ENCODE results near the gene ENOX1.

The ENOX1 gene

GRCh38 chr13:43608400-43609137 lies 178.2 kb downstream of the ENOX1 start:
- no peak for DNase-seq (ENCODE audit: low read depth in 2 of 2)

- DNase-seq (ENCODE audit: low read depth in 2 of 2): no peak
Measured at GRCh38 chr13:43597599-43597945, 189.2 kb downstream of the ENOX1 start.

DNA sequence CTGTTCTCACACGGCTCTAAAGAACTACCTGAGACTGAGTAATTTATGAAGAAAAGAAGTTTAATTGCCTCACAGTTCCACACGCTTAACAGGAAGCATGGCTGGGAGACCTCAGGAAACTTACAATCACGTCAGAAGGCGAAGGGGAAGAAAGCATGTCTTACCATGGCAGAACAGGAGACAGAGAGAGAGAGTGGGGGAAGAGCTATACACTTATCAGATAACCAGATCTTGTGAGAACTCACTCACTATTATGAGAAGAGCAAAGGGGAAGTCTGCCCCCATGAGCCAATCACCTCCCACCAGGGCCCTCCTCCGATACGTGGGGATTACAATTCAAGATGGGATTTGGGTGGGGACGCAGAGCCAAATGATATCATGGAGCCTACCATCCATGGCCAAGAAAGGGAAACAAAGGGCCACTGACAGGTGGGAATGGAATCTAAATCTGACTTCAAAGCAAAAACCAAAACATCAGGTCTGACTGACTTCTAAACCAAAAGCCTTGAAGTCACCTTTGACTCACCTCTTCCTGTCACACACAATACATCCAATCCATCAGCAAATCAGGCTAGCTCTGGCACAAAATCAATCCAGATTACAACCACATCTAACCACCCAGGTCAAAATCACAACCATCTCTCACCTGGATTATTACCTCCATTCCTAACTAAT lies 189.7 kb downstream of the ENOX1 start:
- no peak for DNase-seq (ENCODE audit: low read depth in 2 of 2)

- no peak for DNase-seq (ENCODE audit: low read depth in 2 of 2)
Measured at GRCh38 chr13:43596006-43596405, 190.8 kb downstream of the ENOX1 start.

DNA sequence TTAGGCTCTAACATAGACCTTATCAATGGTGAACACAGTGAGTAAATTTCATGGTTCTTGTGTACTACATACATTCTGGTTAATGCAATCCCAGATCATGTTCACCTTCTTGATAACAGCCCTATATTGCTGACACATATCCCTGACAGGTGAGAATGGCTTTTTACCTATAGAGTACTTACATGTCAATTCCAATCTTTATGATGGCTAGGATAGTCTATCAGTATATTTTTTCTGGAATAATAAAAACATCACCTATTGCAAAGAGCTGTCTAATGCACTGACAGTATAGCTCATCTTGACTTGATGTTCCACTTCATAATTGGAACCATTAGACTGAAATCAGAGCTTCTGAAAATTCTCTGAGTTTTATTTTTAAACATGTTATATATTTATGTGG lies 199.4 kb downstream of the ENOX1 start:
- DNase-seq (ENCODE audit: low read depth in 2 of 2): no peak

- DNase-seq (ENCODE audit: low read depth in 2 of 2): no peak
Measured at GRCh38 chr13:43584751-43585150, 202.0 kb downstream of the ENOX1 start.

- no peak for DNase-seq (ENCODE audit: low read depth in 2 of 2)
Measured at GRCh38 chr13:43583321-43583720, 203.5 kb downstream of the ENOX1 start.

GRCh38 chr13:43580280-43580679 lies 206.5 kb downstream of the ENOX1 start:
- DNase-seq (ENCODE audit: low read depth in 2 of 2): no peak

GRCh38 chr13:43579321-43579720 lies 207.5 kb downstream of the ENOX1 start:
- no peak for DNase-seq (ENCODE audit: low read depth in 2 of 2)

GRCh38 chr13:43574605-43575004 lies 212.2 kb downstream of the ENOX1 start:
- DNase-seq (ENCODE audit: low read depth in 2 of 2): no peak

DNA sequence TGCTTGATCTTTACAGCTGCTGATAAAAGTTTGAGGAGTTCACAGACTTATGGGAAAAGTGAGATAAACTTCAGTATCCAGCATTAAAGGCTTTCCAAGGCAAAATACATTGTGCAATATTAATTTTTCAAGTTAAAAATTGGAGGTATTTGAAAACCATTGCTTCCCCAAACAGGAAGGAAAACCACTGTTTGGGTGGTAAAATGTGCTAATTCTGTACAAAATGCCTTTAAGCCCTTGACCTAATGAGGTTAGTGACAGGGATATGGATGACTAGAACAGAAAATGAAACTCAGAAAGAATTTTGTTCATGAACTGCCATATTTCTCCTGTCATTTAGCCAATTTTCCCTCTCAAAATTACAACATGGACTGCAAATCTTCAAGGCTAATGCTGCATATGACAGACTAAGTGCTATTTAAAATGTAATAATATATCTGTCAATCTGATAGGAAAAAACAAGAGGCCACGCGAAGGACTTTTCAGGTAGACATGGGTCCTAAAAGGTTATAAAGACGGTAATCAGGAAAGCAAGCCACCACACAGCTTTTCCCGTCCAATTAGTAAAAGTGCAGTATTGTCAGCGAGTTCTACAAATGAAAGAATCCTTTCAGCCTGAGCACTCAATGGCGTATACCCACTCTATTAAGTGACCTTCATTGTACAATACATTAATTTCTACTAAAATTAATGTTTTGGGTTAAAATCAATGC lies 212.8 kb downstream of the ENOX1 start:
- no peak for DNase-seq (ENCODE audit: low read depth in 2 of 2)

DNA sequence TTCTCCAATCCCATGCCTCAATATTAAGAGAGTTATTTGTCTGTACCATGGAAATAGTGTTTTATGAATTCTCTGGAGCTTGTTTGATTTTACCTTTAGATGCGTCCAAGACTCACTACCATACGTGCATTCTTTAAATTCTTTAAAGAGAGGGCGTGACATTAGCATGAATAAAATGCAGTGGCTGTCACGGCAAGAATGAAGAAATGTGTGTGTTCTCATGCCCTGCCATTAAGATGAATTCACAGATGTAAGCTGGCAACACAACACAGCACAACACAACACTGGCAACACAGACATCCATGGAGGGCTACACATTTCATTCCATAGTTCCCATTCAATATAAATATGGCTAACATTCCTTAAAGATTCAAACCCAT lies 213.4 kb downstream of the ENOX1 start:
- no peak for DNase-seq (ENCODE audit: low read depth in 2 of 2)

DNA sequence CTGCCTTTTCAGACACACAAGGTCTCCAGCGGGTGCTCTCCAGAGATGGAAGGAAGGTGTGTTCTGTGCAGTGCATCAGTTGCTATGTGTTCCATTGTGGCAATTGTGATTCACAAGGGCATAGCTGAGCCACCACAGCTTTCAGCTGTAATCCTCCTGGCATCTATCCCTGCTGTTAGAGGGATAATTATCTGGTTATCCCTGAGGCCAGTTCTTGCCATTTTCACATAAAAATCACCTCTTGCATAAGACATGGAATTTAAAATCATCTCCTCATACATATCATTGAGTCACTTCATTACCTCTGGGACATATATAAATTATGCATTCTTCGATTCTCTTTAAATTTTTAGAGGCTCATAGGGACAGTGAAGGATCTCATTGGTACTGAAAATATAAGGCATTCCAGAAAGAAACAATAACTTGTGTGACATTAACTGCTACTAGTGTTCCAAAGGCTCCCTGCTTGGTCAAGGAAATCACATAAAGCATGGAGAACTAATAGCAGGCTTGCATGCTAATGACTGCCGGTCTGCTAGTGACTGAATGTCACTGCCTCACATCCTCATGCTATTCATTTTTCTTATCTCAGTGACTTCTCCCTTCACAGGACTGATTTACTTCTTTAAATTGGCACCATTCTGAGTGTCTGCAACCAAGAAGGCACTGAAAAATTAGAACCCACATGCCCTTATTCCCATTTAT lies 214.0 kb downstream of the ENOX1 start:
- no peak for DNase-seq (ENCODE audit: low read depth in 2 of 2)

- DNase-seq (ENCODE audit: low read depth in 2 of 2): no peak
Measured at GRCh38 chr13:43569658-43570057, 217.1 kb downstream of the ENOX1 start.

DNA sequence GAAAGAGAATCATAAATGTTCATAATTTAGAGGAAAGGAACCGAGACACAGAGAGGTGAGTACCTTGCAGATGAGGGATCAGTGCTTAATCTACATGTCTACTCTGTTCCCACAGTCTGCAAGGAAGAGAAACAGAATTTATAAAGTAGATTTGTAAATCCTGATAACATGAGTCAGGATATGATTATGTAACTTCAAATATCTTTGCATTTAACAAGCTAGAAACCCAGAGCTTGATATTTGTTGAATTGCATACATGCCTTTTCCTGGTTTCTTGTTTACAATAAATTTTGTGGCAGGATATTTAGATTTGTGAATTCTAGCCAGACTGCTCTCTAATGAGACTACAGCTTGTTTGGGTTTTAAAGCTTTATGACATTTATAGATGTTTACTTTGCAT lies 219.2 kb downstream of the ENOX1 start:
- DNase-seq (ENCODE audit: low read depth in 2 of 2): no peak

GRCh38 chr13:43564952-43565351 lies 221.8 kb downstream of the ENOX1 start:
- no peak for DNase-seq (ENCODE audit: low read depth in 2 of 2)

DNA sequence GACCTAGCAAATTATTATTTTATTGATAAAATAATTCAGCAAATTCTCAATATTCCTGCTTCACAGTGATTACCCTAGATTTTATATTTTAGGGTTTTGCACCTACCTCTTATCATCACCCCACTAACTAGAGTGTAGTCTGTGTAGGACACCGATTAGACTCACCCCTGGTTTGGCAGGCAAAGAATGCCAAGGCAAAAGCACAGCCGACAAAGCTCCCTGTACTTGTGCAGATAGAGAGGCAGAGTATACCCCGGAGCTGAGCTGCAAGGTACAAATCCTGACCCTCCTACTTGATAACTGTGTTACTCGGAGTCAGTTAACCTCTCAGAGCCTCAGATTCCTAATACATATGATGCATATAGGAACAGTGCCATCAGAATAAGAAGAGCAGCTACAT lies 225.7 kb downstream of the ENOX1 start:
- no peak for DNase-seq (ENCODE audit: low read depth in 2 of 2)

DNA sequence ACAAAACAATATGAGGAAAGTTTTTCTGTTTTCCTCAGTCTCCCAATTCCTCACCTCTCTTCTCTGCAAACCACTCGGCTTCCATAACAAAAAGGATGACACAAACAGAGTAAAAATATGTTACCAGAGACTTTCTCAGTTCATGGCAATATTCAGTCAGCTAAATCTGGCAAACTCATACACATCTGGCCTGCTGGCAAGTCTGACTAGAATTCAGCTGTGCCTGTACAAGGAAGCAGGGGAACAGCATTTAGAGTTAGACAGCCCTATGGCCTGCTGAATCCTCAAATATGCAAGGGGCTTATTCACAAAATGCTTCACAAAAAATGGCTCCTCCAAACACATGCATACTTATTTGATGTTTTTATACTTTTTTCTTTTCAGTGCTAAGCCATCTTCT lies 227.8 kb downstream of the ENOX1 start:
- no peak for DNase-seq (ENCODE audit: low read depth in 2 of 2)

GRCh38 chr13:43558326-43558725 lies 228.4 kb downstream of the ENOX1 start:
- DNase-seq (ENCODE audit: low read depth in 2 of 2): no peak

DNA sequence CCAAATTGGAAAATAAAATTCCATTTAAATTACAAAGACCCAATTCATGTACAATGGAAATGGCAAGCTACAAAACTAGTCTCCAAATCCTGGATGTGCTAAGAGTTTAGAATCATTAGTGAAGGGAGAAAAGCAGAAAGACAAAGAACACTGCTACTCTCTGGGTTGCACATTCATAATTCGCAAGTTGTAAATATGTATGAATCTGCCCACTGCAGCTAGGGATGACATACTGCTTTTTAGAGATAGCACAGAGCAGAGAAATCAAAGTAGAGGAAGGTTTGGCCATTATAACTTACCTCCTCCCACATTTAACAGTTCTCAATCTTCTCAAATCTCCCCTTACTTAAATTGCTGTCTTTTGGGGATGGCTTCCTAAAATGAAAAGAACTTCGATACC lies 231.1 kb downstream of the ENOX1 start:
- DNase-seq (ENCODE audit: low read depth in 2 of 2): no peak

GRCh38 chr13:43551897-43552456 lies 234.8 kb downstream of the ENOX1 start:
- no peak for DNase-seq (ENCODE audit: low read depth in 2 of 2)

GRCh38 chr13:43546816-43547215 lies 240.0 kb downstream of the ENOX1 start:
- DNase-seq (ENCODE audit: low read depth in 2 of 2): no peak
